ACHN (cell line): Measurements from ENCODE around the gene LIMS2.

Experiments used
- DNase-seq: peaks from one replicate; pipeline ENCODE4 v3.0.0-alpha.2; 2015
- in situ Hi-C: cut with HindIII; loops from 2 replicates; pipeline ENCODE4 v1.10.0; 2017; ENCODE audit warnings: low sequenced_read_pairs, low pct_ligation_motif_present, low pct_unique_long_range_greater_than_20kb

LIMS2 gene

GRCh38 chr2:127630096-127630863, 45.0 kb downstream of the LIMS2 start:
- in situ Hi-C loops = no loop called here

DNA sequence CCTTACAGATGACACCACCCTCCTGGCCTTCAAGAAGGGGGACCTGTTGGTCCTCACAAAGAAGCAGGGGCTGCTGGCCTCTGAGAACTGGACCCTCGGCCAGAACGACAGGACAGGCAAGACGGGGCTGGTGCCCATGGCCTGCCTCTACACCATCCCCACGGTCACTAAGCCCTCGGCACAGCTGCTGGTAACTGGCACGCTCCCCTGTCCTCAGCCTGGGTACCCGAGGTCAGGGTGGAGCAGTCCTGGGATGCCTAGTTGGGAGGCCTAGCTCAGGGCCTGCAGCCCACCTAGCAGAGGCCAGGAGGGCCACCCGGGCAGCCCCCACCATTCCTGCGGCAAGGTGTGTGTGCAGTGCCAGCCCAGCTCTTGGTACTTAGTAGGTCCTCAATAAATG, 45.7 kb downstream of the LIMS2 start:
- in situ Hi-C loops = no loop called here
- DNase-seq = no peak

More at GRCh38 chr2:127630096-127630863, 45.0 kb downstream of the LIMS2 start:
- no peak for DNase-seq

GRCh38 chr2:127628767-127629614, 46.3 kb downstream of the LIMS2 start:
- in situ Hi-C loops = no loop called here
- DNase-seq = no peak

DNA sequence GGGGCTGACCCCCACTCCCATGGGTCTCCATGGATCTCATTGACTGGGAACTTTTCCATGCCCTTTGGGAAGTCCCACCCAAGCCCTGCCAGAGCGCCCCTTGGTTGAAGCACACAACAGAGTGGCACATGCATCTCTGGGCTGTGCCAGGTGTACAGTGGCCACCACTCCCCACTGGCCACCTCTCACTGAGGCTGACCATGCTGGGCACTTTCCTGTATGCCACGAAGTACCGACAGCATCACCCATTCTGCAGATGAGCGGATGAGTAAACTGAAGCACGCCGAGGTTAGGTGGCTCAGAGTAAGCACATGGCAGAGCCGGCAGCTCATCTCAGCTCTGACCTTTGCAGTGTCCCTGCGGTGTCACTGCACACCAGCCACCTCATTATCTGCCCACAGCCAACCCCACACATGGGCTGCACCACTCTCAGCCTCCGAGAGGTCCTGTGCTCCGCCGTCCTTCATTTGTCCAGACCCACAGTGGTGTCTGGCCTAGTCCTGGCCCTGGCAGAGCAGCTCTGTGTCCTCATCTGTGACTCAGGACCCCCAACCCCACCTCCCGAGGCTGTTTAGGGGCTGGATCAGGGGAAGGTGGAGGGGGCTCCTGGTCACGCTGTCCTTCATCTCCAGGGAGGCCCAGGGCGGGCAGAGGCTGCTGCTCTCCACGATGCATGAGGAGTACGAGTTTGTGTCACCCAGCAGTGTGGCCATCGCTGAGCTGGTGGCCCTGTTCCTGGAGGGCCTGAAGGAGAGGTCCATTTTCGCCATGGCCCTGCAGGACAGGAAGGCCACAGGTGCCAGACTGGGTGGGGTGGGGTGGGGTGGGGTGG, 47.4 kb downstream of the LIMS2 start:
- DNase-seq = no peak
- in situ Hi-C loops = no loop called here

DNA sequence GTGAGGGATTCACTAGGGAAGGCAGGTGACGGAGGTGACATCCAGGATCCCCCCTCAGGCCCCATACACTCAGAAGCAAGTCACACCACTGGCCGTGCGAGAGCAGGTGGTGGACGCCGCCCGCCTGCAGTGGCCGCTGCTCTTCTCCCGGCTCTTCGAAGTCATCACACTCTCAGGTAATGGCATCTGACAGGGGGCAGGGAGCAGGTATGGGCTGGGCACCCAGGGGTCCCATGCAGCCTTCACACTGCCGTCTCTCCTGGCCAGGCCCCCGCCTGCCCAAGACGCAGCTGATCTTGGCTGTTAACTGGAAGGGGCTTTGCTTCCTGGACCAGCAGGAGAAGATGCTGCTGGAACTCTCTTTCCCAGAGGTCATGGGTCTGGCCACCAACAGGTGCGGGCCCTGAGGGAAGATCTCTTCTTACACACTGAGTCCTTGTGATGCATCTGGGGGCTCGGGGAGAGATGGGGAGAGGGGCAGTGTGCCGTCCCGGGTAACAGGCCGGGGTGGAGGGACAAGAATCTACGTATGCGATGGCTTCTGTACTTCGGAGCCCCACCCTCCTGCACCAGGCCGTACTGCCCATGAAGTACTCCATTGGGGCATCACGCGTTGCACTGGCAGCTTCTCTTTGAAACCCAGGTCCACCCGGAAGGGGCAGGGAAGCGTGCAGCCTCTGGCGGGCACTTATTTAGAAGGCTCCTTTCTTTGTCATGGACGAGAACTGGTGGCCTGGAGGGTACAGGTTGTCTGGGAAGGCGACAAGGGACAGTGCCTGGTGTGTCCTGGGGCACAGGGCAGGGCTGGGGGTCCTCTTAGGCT, 48.2 kb downstream of the LIMS2 start:
- in situ Hi-C loops = no loop called here
- DNase-seq = no peak

GRCh38 chr2:127626175-127626574, 49.2 kb downstream of the LIMS2 start:
- in situ Hi-C loops = no loop called here
- DNase-seq = no peak

DNA sequence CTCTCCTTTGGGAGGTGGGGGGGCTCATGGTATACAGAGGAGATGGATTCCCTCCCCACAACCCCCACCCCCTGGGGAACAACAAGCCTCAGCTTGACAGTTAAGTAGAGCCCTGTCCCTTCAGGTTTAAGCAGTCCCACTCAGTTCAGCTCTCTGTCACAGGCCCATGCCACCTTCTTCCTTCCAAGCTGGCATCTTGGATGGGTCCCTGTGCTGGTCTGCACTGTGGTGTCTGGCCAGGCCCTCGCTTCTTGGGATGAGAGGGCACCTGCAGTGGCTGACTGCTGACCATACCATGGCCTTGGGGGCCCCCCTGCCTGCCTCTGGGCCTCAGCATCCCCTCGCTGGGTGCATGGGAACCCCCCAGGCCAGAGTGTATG, 49.8 kb downstream of the LIMS2 start:
- DNase-seq = no peak
- in situ Hi-C loops = no loop called here

DNA sequence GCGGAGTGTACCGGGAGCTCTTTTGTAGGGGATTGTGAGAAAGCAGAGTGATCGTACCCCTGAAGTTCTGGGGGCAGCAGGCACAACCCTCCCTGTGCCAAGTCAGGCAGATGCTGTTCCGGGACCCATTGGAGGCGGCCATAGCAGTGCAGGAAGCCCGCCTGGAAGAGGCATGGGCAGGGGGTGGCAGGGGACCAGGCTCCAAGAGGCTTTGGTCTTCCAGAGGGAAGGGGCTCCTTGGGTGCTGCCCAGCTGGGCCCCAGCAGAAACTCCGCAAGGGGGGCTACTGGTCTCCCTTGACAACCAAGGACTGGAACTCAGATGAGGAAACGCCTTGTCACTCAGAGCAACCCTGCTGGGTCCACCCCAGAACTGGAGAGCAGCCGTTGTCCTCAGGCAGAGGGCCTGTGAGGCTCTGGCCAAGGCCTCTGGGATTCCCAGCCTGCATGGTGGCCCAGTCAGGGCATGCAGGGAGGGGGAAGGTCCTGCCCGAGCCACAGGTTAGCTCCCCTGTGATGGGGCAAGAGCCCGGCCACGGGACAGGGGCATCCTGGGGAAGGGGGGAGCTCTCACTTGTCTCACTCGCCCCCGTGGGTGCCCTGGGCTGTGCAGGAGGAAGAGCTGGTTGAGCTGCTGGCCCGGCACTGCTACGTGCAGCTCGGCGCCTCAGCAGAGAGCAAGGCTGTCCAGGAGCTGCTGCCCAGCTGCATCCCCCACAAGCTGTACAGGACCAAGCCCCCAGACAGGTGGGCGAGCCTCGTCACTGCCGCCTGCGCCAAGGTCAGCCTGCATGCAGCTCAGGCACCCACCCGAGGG, 50.4 kb downstream of the LIMS2 start:
- in situ Hi-C loops = no loop called here
- DNase-seq = no peak

DNA sequence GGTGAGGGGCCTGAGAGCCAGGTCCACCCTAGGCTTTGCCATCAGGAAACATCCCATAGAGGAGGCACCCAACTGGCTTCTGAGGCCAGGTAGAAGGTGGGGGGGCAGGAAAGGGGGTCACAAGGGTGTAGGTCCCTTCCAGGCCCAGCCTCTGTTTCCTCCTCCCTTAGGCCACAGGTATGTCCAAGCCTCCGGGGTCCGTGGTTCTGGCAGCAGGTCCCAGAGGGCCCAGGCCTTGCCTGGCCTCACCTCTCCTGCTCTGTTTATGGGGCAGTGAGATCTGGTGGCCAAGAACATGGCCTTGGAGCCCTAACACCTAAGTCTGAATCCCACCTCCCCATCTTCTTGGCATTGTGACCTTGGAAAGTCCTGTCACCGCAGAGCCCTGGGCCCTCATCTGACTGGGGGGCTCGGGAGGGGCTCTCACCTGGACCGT, 51.0 kb downstream of the LIMS2 start:
- DNase-seq = no peak
- in situ Hi-C loops = no loop called here

DNA sequence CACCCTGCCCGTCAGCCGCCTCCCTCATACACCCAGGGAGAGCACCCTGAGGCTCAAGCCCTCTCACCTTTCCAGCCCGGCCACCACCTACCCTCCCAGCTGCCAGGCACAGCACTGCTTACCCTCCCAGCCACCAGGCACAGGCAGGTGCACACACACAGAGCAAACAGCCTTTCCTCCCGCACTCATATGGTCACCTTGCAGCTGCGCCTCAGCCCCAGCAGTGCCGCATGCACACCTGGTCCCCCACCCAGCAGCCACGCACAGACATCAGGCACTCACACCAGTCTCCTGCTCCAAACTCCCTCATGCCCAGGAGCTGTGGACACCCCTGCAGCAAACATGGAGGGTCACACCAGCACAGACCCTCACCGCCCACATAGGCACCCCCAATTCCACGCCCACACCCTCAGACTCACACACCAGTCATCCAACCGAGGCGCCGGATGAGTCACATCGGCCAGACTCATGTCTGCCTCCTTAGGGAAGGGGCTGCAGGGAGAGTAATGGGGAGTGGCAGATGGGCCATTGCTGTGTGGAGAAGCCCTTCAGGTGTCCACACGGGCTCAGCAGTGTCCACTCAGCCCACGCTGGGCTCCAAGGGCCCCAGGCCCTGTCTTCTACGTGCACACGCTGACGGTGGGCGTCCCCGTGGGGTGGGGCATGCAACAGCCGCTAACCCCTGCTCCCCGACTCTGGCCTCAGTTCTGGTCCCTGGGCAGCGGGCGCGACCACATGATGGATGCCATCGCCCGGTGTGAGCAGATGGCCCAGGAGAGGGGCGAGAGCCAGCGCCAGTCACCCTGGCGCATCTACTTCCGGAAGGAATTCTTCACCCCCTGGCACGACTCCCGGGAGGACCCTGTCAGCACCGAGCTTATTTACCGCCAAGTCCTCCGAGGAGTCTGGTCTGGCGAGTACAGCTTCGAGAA, 51.7 kb downstream of the LIMS2 start:
- in situ Hi-C loops = no loop called here
- DNase-seq = peak; percentile 52

DNA sequence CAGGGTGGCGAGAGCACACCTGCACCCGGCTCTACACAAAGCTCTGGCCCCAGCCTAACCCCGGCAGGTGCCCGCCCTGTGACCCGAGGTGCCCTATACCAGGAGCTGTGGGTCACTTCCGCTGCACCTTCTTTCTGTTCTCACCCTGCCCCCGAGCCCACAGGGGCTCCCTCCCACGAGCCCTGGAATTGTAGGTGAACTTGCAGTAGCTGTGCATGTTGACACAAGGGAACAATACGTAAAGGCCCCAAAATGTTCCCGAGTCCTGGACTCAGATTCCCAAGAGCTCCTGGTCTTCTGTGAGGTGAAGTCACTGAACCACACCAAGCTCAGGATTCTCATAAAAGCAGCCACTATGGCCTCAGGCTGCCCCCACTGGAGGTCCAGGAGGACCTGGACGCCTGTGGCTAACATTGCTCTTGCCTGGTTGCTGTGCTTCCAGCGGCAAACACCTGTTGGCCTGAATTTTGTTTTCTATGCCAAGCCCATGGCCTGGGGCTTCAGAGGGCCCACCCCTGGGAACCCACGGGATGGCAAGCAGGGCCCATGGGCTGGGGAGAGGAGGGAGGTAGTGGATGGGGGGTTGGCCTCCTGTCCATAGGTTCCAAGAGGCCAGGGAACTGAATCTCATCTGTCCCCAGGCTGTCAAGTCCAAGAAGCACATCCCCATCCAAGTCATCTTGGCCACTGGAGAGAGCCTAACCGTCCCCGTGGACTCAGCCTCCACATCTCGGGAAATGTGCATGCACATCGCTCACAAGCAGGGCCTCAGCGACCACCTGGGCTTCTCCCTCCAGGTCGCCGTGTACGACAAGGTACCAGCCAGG, 52.6 kb downstream of the LIMS2 start:
- in situ Hi-C loops = no loop called here
- no peak for DNase-seq

DNA sequence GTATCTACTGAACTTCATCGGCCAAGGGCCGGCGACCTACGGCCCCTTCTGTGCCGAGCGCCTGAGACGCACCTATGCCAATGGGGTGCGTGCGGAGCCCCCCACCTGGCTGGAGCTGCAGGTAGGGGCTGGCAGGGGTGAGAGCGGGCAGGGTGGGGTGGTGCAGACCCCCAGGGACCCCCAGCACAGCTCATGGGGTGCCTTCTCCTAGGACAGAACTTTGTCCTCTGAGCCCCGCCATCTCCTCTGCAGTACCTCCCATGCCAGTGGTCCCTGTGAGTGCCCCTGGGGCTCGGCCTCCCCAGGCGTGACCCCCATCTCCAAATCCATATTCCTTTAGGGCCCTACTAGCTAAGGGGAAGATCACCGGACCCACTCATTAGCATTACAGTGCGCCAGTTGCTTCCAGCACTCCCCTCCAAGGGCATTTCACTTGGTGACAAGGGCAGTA, 53.3 kb downstream of the LIMS2 start:
- DNase-seq = no peak
- in situ Hi-C loops = no loop called here

- in situ Hi-C loops = no loop called here
- DNase-seq = no peak
Measured at GRCh38 chr2:127620866-127621265, 54.5 kb downstream of the LIMS2 start.

GRCh38 chr2:127619877-127620705, 55.2 kb downstream of the LIMS2 start:
- in situ Hi-C loops = no loop called here
- DNase-seq = no peak

DNA sequence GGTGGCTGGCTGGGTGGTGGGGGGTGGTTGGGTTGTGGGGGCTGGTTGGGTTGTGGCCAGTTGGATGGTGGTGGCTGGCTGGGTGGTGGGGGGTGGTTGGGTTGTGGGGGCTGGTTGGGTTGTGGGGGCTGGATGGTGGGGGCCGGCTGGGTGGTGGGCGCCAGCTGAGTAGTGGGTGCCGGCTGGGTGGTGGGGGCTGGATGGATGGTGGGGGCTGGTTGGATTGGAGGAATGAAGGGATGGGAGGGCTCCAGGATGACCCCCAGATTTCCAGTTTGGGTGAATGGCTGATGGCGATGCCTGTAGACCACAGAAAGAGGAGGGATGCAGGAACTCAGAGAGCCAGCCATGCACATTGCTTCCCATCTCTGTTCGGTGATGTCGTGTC, 56.1 kb downstream of the LIMS2 start:
- DNase-seq = no peak
- in situ Hi-C loops = no loop called here
